NCI-H748 (cell line): ENCODE data around the gene GNAI2.
"Not testable (repeated sequence)": the region's sequence is repeated elsewhere in the genome, so short reads cannot be mapped to it uniquely, and the experiment has no call there.

Experiments used
- DNase-seq: peaks from one replicate; lab custom pipeline; 2025; ENCODE audit not compliant: unreplicated experiment; lab: John Stamatoyannopoulos, UW

The GNAI2 gene

GRCh38 chr3:50262778-50263177 lies 26.8 kb downstream of the GNAI2 start:
- no peak for DNase-seq

DNA sequence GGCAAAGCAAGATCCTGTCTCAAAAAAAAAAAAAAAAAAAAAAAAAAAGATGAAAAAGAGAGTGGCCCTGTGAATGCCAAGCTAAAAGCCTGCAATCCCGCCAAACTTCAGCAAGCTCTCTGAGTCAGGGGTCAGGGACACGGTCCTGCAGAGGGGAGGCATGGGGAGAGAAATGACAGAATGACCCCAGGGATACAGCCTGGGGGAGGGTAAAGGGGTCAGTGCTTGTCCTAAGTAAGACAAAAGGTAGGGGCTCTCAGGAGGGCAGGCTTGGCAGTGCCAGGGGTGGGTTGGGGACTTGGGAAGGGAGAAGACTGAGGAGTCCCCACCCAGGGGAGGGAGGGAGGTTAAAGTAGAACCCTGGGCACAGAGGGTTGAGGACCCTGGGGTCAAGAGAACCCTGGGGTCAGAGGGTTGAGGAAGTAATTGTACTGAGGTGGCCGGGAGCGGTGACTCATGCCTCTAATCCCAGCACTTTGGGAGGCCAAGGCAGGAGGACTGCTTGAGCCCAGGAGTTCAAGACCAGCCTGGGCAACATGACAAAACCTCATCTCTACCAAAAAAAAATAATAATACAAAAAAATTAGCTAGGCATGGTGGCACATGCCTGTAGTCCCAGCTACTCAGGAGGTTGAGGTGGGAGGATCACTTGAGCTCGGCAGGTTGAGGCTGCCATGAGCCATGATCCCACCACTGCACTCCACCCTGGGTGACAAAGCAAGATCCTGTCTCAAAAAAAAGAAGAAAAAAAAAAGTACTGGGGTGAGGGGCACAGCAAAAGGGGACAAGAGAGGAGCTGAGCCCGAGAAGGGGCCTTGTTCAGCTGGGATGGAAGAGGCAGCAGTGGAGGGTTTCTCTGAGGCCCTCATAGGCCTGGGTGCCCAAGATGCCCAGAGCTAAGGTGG lies 27.7 kb downstream of the GNAI2 start:
- no peak for DNase-seq

GRCh38 chr3:50264383-50264963 lies 28.5 kb downstream of the GNAI2 start:
- DNase-seq, result no peak

DNA sequence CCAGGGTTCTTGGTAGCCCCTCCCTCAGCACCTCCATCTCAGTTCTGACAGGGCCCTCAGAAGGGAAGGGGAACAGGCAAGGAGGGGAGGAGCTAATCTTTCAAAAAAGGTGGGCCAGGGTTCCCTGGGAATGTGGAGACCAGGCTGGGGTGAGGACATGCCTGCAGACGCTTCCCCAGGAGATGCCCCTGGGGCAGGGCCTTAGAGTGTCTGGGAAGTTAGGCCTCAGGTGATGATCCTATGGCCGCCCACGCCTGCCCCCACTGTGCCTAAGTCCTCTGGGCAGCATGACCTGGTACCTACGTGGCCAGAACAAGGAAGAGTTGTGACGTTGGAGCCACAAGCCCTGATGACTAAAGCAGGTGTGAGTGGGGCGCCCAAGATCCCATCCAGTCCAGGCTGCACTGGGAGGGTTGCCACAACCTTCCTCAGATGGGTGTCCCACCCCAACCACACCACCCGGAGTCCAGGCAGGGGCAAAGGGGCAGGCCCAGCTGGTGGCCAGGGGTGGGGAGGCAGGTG lies 29.0 kb downstream of the GNAI2 start:
- no peak for DNase-seq

DNA sequence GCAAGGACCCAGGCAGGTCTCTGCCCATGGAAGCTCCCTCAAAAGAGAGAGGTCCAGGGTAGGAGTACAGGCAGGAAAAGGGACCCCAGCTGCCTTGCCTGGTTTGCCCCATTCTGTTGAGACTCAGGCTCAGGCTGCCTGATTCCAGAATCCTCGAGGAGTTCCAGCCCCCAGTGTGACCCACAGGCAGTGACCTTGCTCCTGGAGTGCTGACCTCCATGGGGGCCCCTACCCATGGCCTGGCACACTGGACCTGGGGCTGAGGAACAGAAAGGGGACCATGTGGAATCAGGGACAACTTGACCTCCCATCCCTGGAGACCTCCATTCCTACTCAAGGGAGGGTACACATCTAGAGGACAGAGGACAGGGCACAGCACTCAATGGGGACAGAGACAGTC lies 29.6 kb downstream of the GNAI2 start:
- DNase-seq, result no peak

DNA sequence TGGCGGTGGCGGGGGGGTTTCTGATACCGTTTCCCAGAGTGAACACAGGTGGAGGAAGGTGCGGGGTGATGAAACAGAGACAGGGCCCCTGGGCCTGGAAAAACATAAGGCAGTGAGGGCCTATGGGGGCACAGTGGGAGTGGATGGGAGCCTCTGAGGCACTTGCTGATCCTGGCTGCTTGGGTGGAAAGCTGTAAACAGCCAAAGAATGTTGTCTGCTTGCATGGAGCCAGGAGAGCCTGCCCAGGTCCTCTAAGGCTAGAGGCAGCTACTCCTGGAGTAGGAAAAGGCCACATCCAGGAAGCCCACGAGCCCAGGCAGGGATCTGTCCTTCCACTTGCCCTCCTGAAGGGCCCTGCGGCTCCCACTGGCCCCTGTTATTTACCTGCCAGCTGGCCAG lies 30.0 kb downstream of the GNAI2 start:
- no peak for DNase-seq

DNA sequence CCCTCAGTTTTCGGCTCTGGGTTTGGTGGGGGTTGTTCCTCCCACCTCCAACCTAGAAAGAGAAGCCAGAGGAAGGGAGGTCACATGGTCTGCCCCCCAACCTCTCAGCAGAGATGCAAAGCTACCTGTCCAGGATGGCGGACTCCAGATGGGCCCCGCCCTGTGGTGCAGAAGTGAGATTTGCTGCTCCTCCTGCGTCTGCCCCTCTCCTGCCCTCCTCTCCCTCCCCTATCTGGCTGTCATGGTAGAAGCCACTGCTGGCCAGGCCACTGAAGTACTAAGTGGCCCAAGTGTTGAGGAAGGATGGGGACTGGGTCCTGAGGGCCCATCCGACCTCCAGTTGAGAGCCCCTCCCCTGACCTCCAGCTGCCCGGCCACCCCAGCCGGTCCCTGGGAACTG lies 30.8 kb downstream of the GNAI2 start:
- no peak for DNase-seq

- no peak for DNase-seq
Observed at GRCh38 chr3:50267280-50267913, 31.4 kb downstream of the GNAI2 start.

- no peak for DNase-seq
Observed at GRCh38 chr3:50268276-50268675, 32.3 kb downstream of the GNAI2 start.

DNA sequence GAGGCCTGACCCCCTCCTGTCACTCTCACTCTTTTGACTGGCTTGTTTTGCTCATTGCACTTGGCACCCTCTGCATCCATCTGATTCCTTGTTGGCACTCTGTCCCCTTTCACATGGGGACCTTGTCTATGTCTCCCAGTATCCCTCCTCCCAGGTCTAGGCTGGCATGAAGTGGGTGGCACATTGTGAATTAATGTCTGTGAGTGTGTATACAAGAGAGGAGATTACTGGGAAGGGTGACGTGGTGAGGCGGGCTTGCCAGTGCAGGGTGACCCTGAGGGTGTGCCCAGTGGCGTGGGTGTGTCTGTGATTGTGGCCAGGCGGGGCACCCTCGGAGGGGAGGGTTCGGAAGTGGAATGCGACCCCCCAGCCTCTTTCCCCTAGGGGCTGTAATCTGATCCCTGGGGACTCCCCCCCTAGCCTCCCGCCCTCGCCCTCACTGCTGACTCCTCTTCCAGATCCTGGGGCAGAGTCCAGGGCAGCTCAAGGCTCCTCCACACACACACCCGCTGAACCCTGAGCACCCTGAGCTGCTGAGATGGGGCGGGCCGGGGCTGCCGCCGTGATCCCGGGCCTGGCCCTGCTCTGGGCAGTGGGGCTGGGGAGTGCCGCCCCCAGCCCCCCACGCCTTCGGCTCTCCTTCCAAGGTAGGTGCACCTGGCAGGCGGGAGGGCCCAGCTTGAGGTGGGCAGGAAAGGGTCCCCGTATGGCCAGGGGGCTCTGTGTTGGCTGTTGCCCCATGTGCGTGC lies 32.9 kb downstream of the GNAI2 start, which contains the start of gene SEMA3B:
TSS of gene SEMA3B (plus strand) at position 445 of the 749 bp plus-strand sequence. CDS start at position 539, 94 bp downstream.
- DNase-seq, result peak; percentile 11

GRCh38 chr3:50269460-50269859 lies 33.5 kb downstream of the GNAI2 start:
- DNase-seq, result no peak

GRCh38 chr3:50269977-50270413 lies 34.0 kb downstream of the GNAI2 start:
- DNase-seq, result no peak

- DNase-seq, result no peak
Observed at GRCh38 chr3:50270422-50271224, 34.6 kb downstream of the GNAI2 start.

DNA sequence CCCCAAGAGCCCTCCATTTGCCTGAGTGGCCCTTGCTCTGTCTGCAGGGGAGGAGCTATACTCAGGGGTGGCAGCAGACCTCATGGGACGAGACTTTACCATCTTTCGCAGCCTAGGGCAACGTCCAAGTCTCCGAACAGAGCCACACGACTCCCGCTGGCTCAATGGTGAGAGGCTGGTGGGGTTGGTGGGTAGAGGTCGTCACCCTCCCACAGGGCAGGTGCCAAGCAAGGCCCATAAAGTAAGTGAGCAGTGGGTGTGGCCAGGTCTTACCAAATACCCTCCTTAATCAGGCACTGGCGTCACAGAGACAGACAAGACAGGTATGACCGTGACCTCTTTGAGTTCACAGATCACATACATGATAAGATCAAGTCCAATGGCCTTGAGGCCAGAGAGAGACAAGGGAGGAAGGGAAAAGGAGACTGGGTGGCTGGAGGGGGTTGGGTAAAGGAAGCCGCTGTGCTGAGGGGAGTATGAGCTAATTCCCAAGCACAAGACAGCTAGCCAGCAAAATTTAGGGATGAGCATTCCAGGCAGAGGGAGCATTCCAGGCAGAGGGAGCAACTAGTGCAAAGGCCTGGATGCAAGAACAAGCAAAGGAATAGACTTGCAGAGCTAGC lies 35.4 kb downstream of the GNAI2 start:
- no peak for DNase-seq

DNA sequence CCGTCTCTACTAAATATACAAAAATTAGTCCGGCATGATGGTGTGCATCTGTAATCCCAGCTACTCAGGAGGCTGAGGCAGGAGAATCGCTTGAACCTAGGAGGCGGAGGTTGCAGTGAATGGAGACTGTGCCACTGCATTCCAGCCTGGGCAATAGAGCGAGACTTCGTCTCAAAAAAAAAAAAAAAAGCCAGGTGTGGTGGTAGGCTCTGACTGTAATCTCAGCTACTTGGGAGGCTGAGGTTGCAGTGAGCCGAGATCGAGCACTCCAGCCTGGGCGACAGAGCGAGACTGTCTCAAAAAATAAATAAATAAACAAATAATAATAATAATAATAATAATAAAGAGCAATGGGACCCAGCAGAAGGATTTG lies 36.5 kb downstream of the GNAI2 start:
- not testable (repeated sequence) for DNase-seq

DNA sequence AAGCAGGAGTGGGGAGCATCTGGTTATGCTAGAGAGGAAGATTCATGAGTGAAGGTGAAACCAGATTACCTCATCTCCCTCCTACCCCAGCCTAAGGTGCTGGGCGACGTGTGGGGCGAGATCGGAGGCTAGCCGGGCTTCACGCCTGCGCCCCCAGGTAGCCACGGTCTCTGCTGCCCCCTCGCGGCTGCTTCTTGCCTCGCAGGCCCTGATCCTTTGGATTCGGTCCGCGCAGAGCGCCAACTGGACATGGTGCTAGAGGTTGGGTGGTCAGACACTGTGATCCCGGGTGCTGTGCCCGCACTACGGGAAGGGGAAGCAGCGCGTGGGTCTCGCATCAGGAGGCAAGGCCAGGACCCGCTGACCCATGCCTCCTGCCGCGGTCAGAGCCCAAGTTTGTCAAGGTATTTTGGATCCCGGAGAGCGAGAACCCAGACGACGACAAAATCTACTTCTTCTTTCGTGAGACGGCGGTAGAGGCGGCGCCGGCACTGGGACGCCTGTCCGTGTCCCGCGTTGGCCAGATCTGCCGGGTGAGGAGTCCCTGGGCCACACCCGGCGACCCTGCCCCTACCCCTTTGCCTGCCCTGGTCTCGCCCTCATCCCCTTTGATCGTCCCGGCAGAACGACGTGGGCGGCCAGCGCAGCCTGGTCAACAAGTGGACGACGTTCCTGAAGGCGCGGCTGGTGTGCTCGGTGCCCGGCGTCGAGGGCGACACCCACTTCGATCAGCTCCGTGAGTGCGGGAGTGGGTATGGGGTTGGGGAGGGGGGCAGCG lies 37.1 kb downstream of the GNAI2 start:
- peak; percentile 73 for DNase-seq

GRCh38 chr3:50273689-50274065 lies 37.7 kb downstream of the GNAI2 start:
- DNase-seq, result no peak

DNA sequence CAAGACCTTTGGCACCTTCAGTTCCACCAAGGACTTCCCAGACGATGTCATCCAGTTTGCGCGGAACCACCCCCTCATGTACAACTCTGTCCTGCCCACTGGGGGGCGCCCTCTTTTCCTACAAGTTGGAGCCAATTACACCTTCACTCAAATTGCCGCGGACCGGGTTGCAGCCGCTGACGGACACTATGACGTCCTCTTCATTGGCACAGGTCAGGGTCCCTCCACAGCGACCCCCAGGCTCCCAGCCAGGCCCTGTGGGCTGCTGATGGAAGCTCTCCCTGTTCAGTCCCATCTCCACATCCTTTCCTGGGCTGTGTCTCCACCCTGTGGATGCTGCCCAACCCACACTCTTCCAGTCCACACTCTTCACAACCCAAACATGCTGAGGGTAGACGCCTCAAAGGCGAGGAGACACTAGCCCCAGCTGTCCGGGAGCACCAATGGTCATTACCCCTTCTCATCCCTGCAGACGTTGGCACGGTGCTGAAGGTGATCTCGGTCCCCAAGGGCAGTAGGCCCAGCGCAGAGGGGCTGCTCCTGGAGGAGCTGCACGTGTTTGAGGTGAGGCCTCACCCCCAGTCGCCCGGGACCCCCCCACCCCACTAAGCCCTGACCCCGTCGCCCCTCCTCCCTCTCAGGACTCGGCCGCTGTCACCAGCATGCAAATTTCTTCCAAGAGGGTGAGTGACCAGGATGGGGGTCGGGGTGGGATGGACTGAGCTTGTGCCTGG lies 38.5 kb downstream of the GNAI2 start:
- DNase-seq, result peak; percentile 69
